Right cardiac atrium (tissue), 5 donors: ENCODE results near the gene SLC35F3. TPM values are rescaled to one million over a fixed set of nuclear protein-coding genes. Genes with fewer than 3 reads are reported as not detected.
"Not testable (repeated sequence)": the region's sequence is repeated elsewhere in the genome, so short reads cannot be mapped to it uniquely, and the experiment has no call there.

Experiments
- ATAC-seq, 2 donors: fragments of 200-7000 bp; cut with Tn5 transposase; one replicate each; pipeline versions ENCODE4 v1.8.0 to v1.9.1; 2020; ENCODE audit warnings: moderate library complexity in 2 of 2, mild to moderate bottlenecking in 1 of 2
- DNase-seq, 3 donors: peaks; one replicate each; pipeline ENCODE4 v3.0.0-alpha.2; 2020
- H3K27ac ChIP-seq: one replicate; pipeline ENCODE4 v1.5.1; 2013; ENCODE audit warnings: mild to moderate bottlenecking, low read length, control low read depth, moderate library complexity
- H3K27me3 ChIP-seq: one replicate; pipeline ENCODE4 v1.6.1; 2013; ENCODE audit not compliant: control insufficient read depth, insufficient read depth
- H3K4me1 ChIP-seq: one replicate; pipeline ENCODE4 v1.6.1; 2013; ENCODE audit warnings: low read length; ENCODE audit not compliant: control insufficient read depth, insufficient read depth
- H3K4me3 ChIP-seq: one replicate; pipeline ENCODE4 v1.5.1; 2013; ENCODE audit warnings: low read length, control low read depth
- H3K9me3 ChIP-seq: one replicate; pipeline ENCODE4 v1.6.1; 2013; ENCODE audit warnings: low read length; ENCODE audit not compliant: control insufficient read depth
- WGBS: extraction: QIAGEN DNeasy Blood & Tissue Kit; methylation state at CpG from one replicate; pipeline ENCODE4 v1.1.7; 2013; 5-methylcytosine and 5-hydroxymethylcytosine counted together
- intact Hi-C, 4 donors: fragments of 100-400 bp; cut with DNase I; formaldehyde crosslinking; loops; one replicate each; pipeline versions ENCODE4 v1.11.0 to v1.14.0; 2022 to 2023
- polyA plus RNA-seq: library from polyadenylated mRNA; stranded (reverse); fragments of 200-250 nt; gene quantifications from one replicate; pipeline ENCODE4 v1.2.3, GENCODE V29; 2013
- total RNA-seq, 4 donors: library from RNA; stranded (reverse); fragmentation: NEBNext Ultra II Directional; extraction: Animal tissue kit (Norgen Biotek cat#: 25700); gene quantifications; one replicate each; pipeline ENCODE4 v1.2.1, GENCODE V29; 2021
- donor health status: healthy with polysubstance abuse.
- donor health status: DM: no; HTN: yes; CAD: no.
- donor health status: DM: no; HTN: no; CAD: no.
- donor health status: DM: no; HTN: yes; CAD: no; lungs with severe emphysema.
- donor health status: DM: yes; HTN: yes; CAD: no.

The SLC35F3 gene
- total and polyA plus RNA-seq, 5 donors, result 0.09 TPM; not detected in 4

DNA sequence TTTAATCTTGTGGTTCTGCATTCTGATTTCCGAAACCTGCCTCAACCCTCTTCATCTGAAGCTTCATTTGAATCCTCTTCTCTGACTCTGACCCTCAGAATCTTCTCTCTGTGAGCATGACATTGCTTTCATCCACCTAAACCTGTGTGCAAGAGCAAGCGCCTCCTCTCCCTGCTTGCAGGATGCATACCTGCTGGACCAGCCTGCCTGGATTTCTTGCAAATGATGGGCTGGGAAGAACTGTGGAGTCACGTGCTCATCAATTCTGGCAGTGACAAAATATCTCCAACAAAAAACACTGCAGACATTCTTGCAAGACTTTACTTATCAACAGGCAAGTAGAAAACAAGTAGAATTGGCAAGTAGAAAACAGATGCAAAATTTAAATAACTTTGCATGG is 20.8 kb upstream of the SLC35F3 start:
- no peak overlapping the region for H3K4me3 ChIP-seq
- no peak overlapping the region for H3K27ac ChIP-seq
- 50% methylated on average over 3 of the region's 3 CpGs for WGBS
- H3K9me3 ChIP-seq, result no peaks in the 10 kb centered on the region
- H3K4me1 ChIP-seq, result no peaks in the 10 kb centered on the region
- no peaks in the 10 kb centered on the region for H3K27me3 ChIP-seq
- intact Hi-C loops, result no loop called here
- ATAC-seq, result no peak
- DNase-seq, result no peak

DNA sequence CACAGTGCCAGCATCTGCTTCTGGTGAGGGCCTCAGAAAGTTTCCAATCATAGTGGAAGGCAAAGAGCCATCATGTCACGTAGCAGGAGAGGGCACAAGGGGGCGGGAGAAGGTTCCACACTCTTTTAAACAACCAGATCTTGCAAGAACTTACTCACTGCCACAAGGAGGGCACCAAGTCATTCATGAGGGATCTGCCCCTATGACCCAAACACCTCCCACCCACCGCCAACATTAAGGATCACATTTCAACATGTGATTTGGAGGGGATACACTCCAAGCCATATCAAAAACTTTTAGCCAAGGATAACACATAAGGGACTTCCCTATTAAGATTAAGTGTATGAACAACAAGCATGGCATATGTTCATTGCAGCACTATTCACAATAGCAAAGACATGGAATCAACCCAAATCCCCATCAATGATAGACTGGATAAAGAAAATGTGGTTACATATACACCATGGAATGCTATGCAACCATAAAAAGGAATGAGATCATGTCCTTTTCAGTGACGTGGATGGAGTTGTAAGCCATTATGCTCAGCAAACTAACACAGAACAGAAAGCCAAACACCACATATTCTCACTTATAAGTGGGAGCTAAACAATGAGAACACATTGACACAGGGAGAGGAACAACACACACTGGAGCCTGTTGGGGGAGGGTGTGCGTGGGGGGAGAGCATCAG is 19.9 kb upstream of the SLC35F3 start:
- ATAC-seq (no peak), DNase-seq (no peak)
- Histone ChIP-seq H3K9me3 (no peaks in the 10 kb centered on the region), H3K27ac (no peak overlapping the region), H3K4me1 (no peaks in the 10 kb centered on the region), H3K27me3 (no peaks in the 10 kb centered on the region), H3K4me3 (no peak overlapping the region)
- 56% methylated on average over 5 of the region's 5 CpGs for WGBS
- intact Hi-C loops, result no loop called here

DNA sequence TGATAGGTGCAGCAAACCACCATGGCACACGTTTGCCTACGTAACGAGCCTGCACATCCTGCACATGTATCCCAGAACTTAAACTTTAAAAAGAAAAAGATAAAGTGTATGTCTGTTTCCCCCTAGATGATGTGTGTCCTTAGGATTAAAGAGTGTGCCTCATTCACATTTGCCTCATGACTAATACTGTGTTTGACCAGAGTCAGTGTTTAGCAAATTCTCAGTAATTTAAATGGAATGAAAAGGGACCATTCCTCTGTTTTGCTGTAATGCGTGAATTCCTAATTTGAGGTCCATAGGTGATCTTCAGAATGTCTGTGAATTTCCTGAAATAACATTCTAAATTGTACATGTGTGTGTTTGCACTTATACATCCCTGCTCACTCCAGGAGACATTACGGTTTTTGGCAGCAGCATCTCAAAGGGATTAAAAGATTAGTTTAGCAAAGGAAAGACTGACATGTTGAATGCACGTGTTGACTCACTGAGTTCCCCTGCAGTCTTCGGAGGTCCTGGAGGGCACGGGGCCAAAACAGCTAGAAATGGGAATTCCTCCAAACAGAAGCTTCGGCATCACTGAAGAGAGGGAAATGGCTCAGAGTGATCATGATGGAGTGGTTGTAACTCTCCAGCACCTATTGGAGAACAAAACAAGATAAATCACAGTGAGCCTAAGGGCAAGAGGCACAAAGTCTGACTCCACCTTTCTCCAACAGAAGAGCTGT is 19.1 kb upstream of the SLC35F3 start:
- ATAC-seq, result no peak
- Histone ChIP-seq H3K9me3 (no peaks in the 10 kb centered on the region), H3K4me3 (no peak overlapping the region), H3K27me3 (no peaks in the 10 kb centered on the region), H3K27ac (no peak overlapping the region), H3K4me1 (no peaks in the 10 kb centered on the region)
- WGBS, result 50% methylated on average over 9 of the region's 9 CpGs
- DNase-seq, result no peak
- intact Hi-C loops, result no loop called here

DNA sequence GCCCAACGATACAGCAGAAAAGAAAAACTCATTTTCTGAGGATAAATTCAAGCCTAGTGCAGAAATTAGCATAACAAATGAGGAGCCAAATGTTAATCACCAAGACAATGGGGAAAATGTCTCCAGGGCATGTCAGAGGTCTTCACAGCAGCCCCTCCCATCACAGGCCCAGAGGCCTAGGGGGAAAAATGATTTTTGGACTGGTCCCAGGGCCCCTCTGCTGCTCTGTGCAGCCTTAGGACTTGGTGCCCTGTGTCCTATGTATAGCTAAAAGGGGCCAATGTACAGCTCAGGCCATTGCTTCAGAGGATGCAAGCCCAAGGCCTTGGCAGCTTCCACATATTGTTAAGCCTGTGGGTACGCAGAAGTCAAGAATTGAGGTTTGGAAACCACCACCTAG is 13.3 kb upstream of the SLC35F3 start:
- H3K27me3 ChIP-seq, intact Hi-C loops, ATAC-seq, H3K4me3 ChIP-seq, H3K27ac ChIP-seq, H3K4me1 ChIP-seq, DNase-seq, H3K9me3 ChIP-seq: not testable (repeated sequence)
- 75% methylated on average over 2 of the region's 2 CpGs for WGBS

DNA sequence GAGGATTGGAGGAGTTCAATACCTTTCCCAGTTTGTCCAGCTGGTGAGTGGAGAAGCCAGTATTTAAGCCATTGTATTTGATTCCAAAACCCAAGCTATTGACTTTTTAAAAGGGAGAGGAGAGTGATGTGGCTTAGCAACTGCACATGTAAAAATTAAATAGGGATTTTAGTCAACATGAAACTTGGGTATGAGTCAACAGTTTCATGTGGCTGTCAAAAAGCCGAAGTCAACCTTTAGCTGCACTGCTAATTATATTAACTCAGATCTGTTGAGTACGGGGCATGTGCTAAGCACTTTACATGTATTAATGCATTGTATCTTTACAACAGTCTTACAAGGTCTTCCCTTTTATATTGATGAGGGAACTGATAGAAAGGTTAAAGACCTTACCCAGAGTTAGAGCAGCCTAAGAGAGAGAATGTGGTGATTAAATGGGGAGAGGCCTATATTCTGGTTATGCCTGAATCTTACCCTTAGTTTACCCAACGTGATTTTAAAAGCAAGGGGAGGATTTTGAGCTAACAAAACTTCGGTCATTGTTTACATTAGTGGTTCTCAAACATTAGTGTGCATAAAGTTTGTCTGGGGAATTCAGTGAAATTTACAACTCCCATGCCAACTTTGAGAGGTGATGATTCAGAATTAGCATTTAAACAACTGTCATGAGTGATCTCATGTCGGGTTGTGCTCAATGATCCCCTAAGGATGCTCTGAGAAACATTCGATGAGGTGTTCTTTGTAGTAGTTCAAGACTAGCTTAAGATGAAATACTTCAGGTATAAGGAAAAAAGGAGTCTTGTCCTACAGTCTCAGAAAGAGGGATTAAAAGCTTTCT is 6.9 kb upstream of the SLC35F3 start:
- no peaks in the 10 kb centered on the region for H3K27me3 ChIP-seq
- H3K27ac ChIP-seq, result no peak overlapping the region
- no peaks in the 10 kb centered on the region for H3K4me1 ChIP-seq
- H3K9me3 ChIP-seq, result no peaks in the 10 kb centered on the region
- DNase-seq (no peak), ATAC-seq (no peak)
- no peak overlapping the region for H3K4me3 ChIP-seq
- intact Hi-C loops, result no loop called here
- 79% methylated on average over 6 of the region's 6 CpGs for WGBS

- Histone ChIP-seq H3K4me3 (no peak overlapping the region), H3K9me3 (no peaks in the 10 kb centered on the region), H3K27ac (no peak overlapping the region), H3K4me1 (no peaks in the 10 kb centered on the region), H3K27me3 (peaks cover 3% of the 10 kb centered on the region)
- 61% methylated on average over 3 of the region's 3 CpGs for WGBS
- no peak for ATAC-seq
- no peak for DNase-seq
- intact Hi-C loops, result no loop called here
Observed at GRCh38 chr1:233901495-233901894, 3.0 kb upstream of the SLC35F3 start.

GRCh38 chr1:233905416-233906051 is 1.1 kb downstream of the SLC35F3 start:
- WGBS, result 4% methylated on average over 40 of the region's 40 CpGs
- intact Hi-C loops, result no loop called here
- Histone ChIP-seq H3K27ac (no peak overlapping the region), H3K4me1 (no peaks in the 10 kb centered on the region), H3K4me3 (no peak overlapping the region), H3K27me3 (peaks cover 3% of the 10 kb centered on the region), H3K9me3 (no peaks in the 10 kb centered on the region)
- DNase-seq, result peak in 1 of 3 donors; percentile 35
- peak in 1 of 2 donors; percentile 11 for ATAC-seq

DNA sequence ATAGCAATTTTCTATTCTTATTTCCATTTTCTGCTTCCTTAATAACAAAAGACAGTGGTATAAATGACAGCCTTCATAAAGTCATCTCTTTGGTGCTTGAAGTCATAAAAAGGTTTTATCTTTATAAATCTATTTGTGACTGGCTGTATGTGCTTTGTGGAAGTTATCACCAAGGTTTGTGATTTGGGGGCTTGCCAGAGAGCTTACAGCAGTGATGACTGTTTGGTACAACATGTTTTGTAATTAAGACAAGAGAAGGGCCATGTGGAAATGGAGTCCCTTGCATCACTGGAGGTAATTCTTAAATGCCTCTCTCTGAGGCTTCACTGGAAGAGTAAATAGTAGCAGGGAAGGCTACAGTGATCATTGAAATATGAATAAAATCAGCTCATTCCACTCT is 2.7 kb downstream of the SLC35F3 start:
- no peak overlapping the region for H3K4me3 ChIP-seq
- H3K27me3 ChIP-seq, result peaks cover 3% of the 10 kb centered on the region
- ATAC-seq (no peak), DNase-seq (no peak)
- no peak overlapping the region for H3K27ac ChIP-seq
- no peaks in the 10 kb centered on the region for H3K9me3 ChIP-seq
- no peaks in the 10 kb centered on the region for H3K4me1 ChIP-seq
- intact Hi-C loops, result no loop called here

GRCh38 chr1:233908092-233908491 is 3.6 kb downstream of the SLC35F3 start:
- intact Hi-C loops, result no loop called here
- no peaks in the 10 kb centered on the region for H3K4me1 ChIP-seq
- no peak for ATAC-seq
- H3K27ac ChIP-seq, result no peak overlapping the region
- DNase-seq, result no peak
- H3K4me3 ChIP-seq, result no peak overlapping the region
- H3K9me3 ChIP-seq, result peaks cover under 1% of the 10 kb centered on the region
- no peaks in the 10 kb centered on the region for H3K27me3 ChIP-seq

DNA sequence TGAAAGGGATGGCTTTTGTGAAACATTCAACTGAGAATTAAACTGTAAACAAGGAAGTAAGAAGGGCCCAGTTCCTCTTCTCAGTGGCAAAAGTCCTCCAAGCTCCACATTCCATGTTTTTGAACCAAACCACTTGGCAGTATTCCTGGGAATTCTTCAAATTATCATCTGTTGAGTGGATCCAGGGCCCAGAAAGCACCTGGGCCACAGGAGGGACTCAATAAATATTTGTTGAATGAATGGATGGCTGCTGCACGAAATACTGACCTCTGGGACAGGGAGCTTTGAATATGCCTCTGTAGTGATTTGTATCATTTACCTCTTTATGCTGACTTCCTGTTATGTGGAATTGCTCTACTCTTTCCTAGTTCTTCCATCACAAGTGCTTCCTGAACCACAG is 4.7 kb downstream of the SLC35F3 start:
- ATAC-seq (no peak), DNase-seq (no peak)
- Histone ChIP-seq H3K27me3 (no peaks in the 10 kb centered on the region), H3K27ac (no peak overlapping the region), H3K9me3 (peaks cover 2% of the 10 kb centered on the region), H3K4me1 (no peaks in the 10 kb centered on the region), H3K4me3 (no peak overlapping the region)
- 63% methylated on average over 1 of the region's 1 CpG for WGBS
- intact Hi-C loops, result no loop called here

- Histone ChIP-seq H3K27me3 (no peaks in the 10 kb centered on the region), H3K4me3 (no peak overlapping the region), H3K4me1 (no peaks in the 10 kb centered on the region), H3K27ac (no peak overlapping the region), H3K9me3 (peaks cover 2% of the 10 kb centered on the region)
- WGBS, result 81% methylated on average over 8 of the region's 8 CpGs
- intact Hi-C loops, result no loop called here
- ATAC-seq, result no peak
- no peak for DNase-seq
Observed at GRCh38 chr1:233912447-233912846, 8.0 kb downstream of the SLC35F3 start.
